Psoas muscle (tissue), 8 donors: ENCODE results near the gene MEIOSIN. TPM values are rescaled to one million over a fixed set of nuclear protein-coding genes. Genes with fewer than 3 reads are reported as not detected.
"Not testable (repeated sequence)": the region's sequence is repeated elsewhere in the genome, so short reads cannot be mapped to it uniquely, and the experiment has no call there.

ENCODE experiments used
- ATAC-seq, 4 donors: fragments of 200-7000 bp; cut with Tn5 transposase; one replicate each; pipeline ENCODE4 v1.9.1; 2020; ENCODE audit warnings: moderate library complexity in 3 of 4, mild to moderate bottlenecking in 2 of 4
- DNase-seq, 2 donors: peaks; one replicate each; pipeline ENCODE4 v3.0.0-alpha.2; 2020
- H3K27ac ChIP-seq: fragments of 200-600 bp; one replicate; pipeline ENCODE4 v1.8.0; 2022
- H3K27me3 ChIP-seq, 3 donors: fragments of 200-600 bp in 1 of 3; one replicate each; pipeline versions ENCODE4 v1.6.1 to v1.8.0; 2013 to 2022; ENCODE audit warnings: low read length in 2 of 3, mild to moderate bottlenecking in 2 of 3, moderate library complexity in 1 of 3; ENCODE audit not compliant: insufficient read depth in 3 of 3
- H3K36me3 ChIP-seq, 2 donors: fragments of 200-600 bp in 1 of 2; one replicate each; pipeline versions ENCODE4 v1.6.1 to v1.8.0; 2013 to 2022; ENCODE audit warnings: low read depth in 1 of 2, mild to moderate bottlenecking in 1 of 2, moderate library complexity in 1 of 2; ENCODE audit not compliant: insufficient read depth in 1 of 2
- H3K4me1 ChIP-seq: fragments of 200-600 bp; one replicate; pipeline ENCODE4 v1.8.0; 2022
- H3K4me3 ChIP-seq: fragments of 200-600 bp; one replicate; pipeline ENCODE4 v1.8.0; 2022; ENCODE audit warnings: mild to moderate bottlenecking
- H3K9me3 ChIP-seq: fragments of 200-600 bp; one replicate; pipeline ENCODE4 v1.8.0; 2022
- WGBS, 3 donors: extraction: QIAGEN DNeasy Blood & Tissue Kit; methylation state at CpG; one replicate each; pipeline versions ENCODE4 v1.1.6 to v1.1.7; 2013; 5-methylcytosine and 5-hydroxymethylcytosine counted together
- intact Hi-C, 2 donors: fragments of 100-400 bp; cut with DNase I; formaldehyde crosslinking; loops; one replicate each; pipeline versions ENCODE4 v1.11.0 to v1.14.2; 2022
- long read RNA-seq, 2 donors: library from polyadenylated mRNA; unstranded; transcript quantifications; one replicate each; pipeline ENCODE4 v2.0.0, GENCODE V29; 2021
- polyA plus RNA-seq, 3 donors: library from polyadenylated mRNA; stranded (reverse); fragments of 200-250 nt; gene quantifications; one replicate each; pipeline ENCODE4 v1.2.3, GENCODE V29; 2013
- total RNA-seq, 4 donors: library from RNA; stranded (reverse); fragmentation: NEBNext Ultra II Directional in 2 of 4; extraction: Animal tissue kit (Norgen Biotek cat#: 25700) in 2 of 4; gene quantifications; one replicate each; pipeline versions ENCODE4 v1.2.1 to v1.2.4, GENCODE V29; 2021 to 2023
- TF ChIP-seq, protein P1 (sequence below): fragments of 200-600 bp; IDR thresholded peaks from one replicate; pipeline ENCODE4 v1.8.0; 2022; ENCODE audit warnings: antibody characterized with exemption
- donor health status: healthy with polysubstance abuse.
- donor health status: DM: no; HTN: no; CAD: no; lungs with moderate emphysema.
- donor health status: Bipolar disorder and iron deficiency.
- donor health status: healthy.
- donor health status: DM: yes; HTN: yes; CAD: no.
- donor health status: DM: no; HTN: no; CAD: no.
- donor health status: DM: no; HTN: no; CAD: no.
- donor health status: DM: yes; HTN: yes; CAD: no.

Gene MEIOSIN, protein sequence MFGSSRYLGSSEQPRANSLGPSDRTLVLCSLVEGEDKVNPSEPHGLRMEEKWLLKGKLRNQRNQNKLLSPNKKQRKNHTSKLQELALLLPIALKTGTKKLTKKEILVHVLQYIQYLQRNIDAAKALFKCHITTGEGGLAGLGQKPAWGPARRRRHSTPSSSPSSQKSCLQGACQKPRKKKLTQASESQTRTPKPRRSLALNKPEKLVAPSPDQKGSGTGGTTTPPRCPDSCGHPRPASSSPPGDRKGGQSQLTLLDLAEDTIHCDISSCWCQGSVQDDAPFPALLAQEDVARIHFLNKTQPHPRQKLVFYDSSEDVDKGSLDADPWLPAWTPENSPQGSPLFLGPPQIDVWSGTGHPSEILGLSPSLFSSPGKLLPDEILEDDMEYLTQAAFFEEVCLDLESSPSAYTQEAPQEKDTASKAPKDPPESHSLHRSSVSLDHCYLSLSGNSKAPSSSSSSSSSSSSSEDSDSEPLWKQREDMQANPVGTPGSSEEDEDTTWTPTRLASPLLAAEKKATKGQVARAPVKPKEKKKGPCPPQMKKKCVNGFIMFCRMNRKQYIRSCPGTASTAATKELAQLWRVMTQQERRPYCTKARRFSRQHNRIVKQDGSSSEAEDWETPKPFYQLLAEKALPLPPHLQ
- not detected for total RNA-seq
- under 1 TPM in 1 of 3 donors, not detected in 2; 0.01 TPM for polyA plus RNA-seq
- long read RNA-seq, donor 1: 0 reads
- long read RNA-seq, donor 2: 0 reads

DNA sequence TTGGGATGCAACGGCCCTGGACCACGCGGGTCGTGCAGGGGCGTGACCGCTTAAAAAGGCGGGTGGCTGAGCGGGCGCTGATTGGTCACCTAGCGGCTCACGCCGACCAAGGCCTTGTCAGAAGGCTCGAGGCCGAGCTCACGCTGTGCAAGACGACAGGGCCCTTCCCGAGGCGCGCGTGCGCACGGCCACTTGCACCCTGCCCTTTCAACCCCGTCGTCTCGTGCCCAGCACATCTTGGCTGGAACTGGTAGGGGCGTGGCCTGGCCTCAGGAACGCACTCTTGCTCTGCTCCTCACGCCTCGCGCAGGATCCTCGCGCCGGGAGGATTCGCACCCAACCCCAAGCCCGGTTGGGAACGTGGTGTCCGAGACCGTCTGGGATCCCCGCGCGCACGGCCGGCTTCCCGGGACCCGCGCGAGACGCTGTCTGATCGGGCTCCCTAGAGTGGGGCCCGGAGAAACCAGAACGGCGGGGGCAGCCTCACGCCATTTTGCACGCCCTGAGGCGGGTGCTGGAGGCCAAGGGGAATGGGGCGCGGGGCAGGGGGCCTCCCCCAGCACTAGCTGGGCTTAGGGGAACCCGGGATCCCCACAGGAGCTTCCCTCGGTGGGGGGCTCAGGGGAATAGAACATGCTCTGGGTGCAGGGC lies at the start of gene MEIOSIN:
MEIOSIN (plus strand) TSS at position 280 of the 651 bp plus-strand sequence. CDS start 1,938 bp downstream, outside the sequence.
- TF ChIP-seq, protein P1, sequence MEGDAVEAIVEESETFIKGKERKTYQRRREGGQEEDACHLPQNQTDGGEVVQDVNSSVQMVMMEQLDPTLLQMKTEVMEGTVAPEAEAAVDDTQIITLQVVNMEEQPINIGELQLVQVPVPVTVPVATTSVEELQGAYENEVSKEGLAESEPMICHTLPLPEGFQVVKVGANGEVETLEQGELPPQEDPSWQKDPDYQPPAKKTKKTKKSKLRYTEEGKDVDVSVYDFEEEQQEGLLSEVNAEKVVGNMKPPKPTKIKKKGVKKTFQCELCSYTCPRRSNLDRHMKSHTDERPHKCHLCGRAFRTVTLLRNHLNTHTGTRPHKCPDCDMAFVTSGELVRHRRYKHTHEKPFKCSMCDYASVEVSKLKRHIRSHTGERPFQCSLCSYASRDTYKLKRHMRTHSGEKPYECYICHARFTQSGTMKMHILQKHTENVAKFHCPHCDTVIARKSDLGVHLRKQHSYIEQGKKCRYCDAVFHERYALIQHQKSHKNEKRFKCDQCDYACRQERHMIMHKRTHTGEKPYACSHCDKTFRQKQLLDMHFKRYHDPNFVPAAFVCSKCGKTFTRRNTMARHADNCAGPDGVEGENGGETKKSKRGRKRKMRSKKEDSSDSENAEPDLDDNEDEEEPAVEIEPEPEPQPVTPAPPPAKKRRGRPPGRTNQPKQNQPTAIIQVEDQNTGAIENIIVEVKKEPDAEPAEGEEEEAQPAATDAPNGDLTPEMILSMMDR: no peak
- intact Hi-C loops: loop anchor here in 1 of 2 donors (5.0 kb wide), 1 partner anchor 34 kb away; the partner anchor contains the start of gene SIX5
- no peak within 1 kb of the TSS for H3K27ac ChIP-seq
- H3K27me3 ChIP-seq: no peaks in the 10 kb centered on the region
- no peaks in the 10 kb centered on the region for H3K9me3 ChIP-seq
- ATAC-seq (no peak), DNase-seq (no peak)
- H3K36me3 ChIP-seq: no peaks in the 10 kb centered on the region
- 90 to 93% (median 92%) methylated on average over 57 to 59 of the region's 59 CpGs for WGBS, 3 donors
- peaks cover 8% of the 10 kb centered on the region for H3K4me1 ChIP-seq
- no peak within 1 kb of the TSS for H3K4me3 ChIP-seq

DNA sequence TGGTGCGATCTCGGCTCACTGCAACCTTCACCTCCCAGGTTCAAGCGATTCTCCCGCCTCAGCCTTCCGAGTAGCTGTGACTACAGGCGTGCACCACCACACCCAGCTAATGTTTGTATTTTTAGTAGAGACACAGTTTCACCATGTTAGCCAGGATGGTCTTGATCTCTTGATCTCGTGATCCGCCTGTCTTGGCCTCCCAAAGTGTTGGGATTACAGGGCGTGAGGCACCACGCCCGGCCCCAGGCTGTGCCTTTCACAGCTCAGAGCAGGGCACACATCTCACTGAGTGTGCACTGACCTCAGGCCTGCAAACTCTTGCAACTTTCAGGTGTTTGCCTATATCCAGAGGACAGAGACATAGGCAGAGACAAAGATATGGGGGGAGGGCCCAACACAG lies 48.2 kb upstream of the MEIOSIN start:
- ATAC-seq, H3K9me3 ChIP-seq, intact Hi-C loops, H3K27me3 ChIP-seq, H3K27ac ChIP-seq, H3K4me1 ChIP-seq, H3K4me3 ChIP-seq, DNase-seq: not testable (repeated sequence)
- WGBS, 3 donors: 77 to 86% (median 83%) methylated on average over 9 to 11 of the region's 11 CpGs
- peaks cover 5 to 57% of the 10 kb centered on the region in 2 donors for H3K36me3 ChIP-seq

DNA sequence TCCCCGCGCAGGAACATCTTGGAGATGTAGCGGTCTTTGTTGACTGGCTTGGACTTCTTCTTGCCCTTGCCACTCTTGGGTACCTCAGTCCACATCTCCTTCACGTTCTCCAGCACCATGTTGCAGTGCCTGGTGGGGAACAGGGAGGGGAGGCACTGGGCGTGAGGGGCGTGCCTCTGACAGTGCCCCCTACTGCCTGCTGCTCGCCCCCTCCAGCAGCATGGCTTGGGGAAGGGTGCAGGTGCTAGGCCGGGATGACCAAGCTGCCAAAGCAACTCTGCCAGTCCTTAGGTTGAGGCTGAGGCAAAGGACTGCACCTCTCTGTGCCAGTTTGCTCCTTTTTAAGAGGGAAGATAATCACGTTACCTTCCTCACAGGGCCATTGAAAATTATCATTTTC lies 45.6 kb upstream of the MEIOSIN start:
- 86 to 91% (median 89%) methylated on average over 9 of the region's 9 CpGs for WGBS, 3 donors
- no peak overlapping the region for H3K27ac ChIP-seq
- ATAC-seq (no peak), DNase-seq (no peak)
- H3K27me3 ChIP-seq: no peaks in the 10 kb centered on the region
- TF ChIP-seq, protein P1: no peak
- H3K4me1 ChIP-seq: peaks cover 6% of the 10 kb centered on the region
- H3K36me3 ChIP-seq: peaks cover 5 to 57% of the 10 kb centered on the region in 2 donors
- H3K4me3 ChIP-seq: no peak overlapping the region
- intact Hi-C loops: no loop called here
- no peaks in the 10 kb centered on the region for H3K9me3 ChIP-seq

DNA sequence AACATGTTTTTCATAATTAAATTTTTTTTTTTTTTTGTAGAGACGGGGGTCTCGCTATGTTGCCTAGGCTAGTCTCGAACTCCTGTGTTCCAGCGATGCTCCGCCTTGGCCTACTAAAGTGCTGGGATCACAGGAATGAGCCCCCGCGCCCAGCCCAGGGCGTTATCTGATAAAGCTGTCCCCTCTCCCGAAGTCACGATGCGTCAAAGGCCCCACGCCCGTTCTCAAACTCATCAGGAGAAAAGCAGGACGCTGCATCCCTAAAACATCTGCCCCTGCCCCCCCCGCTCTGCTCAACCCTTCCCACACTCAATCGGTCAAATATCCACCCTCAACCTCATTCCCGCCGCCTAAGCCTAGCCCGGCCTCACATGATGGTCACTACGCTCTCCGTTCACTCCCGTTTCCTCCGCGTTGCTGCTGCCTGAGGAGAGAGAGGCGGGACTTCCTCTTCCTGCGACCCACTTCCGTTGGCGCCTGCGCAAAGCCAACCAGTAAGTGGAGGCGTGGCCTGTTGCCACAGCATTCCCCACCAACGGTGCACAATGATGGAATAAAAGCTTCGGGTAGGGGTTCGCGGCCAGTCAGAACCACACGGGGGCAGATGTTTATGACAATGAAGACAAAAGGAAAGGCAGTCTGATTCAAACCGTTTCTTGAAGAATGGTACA lies 41.6 kb upstream of the MEIOSIN start, which contains the start of gene SNRPD2:
SNRPD2 (minus strand) TSS at position 438 of the 671 bp plus-strand sequence; CDS start at position 373, 65 bp downstream.
- intact Hi-C loops: no loop called here
- peaks cover 0 to 41% of the 10 kb centered on the region in 2 donors for H3K36me3 ChIP-seq
- peak; percentile 84 to 90 (median 85) for ATAC-seq
- WGBS, 3 donors: 0% methylated on average over 32 to 36 of the region's 36 CpGs
- H3K4me3 ChIP-seq: peak within 1 kb of the TSS; percentile 93
- peaks cover 11% of the 10 kb centered on the region for H3K4me1 ChIP-seq
- no peaks in the 10 kb centered on the region for H3K9me3 ChIP-seq
- peak; percentile 92 to 97 for DNase-seq
- H3K27me3 ChIP-seq: no peaks in the 10 kb centered on the region
- peak within 1 kb of the TSS; percentile 93 for H3K27ac ChIP-seq
- TF ChIP-seq, protein P1: no peak
